Left ventricle myocardium inferior (tissue), 1 donor: Measurements from ENCODE around the gene WDR5B. TPM values are rescaled to one million over a fixed set of nuclear protein-coding genes. Genes with fewer than 3 reads are reported as not detected.
"Not testable (repeated sequence)": the region's sequence is repeated elsewhere in the genome, so short reads cannot be mapped to it uniquely, and the experiment has no call there.

Experiments
- DNase-seq: peaks from one replicate; pipeline ENCODE4 v3.0.0-alpha.2; 2020
- H3K27ac ChIP-seq: fragments of 200-600 bp; replicated peaks from 2 replicates; pipeline ENCODE4 v1.8.0; 2021
- H3K27me3 ChIP-seq: fragments of 200-600 bp; 2 replicates; pipeline ENCODE4 v1.8.0; 2021; ENCODE audit warnings: low read depth
- H3K36me3 ChIP-seq: fragments of 200-600 bp; 2 replicates; pipeline ENCODE4 v1.8.0; 2021
- H3K4me1 ChIP-seq: fragments of 200-600 bp; 2 replicates; pipeline ENCODE4 v1.8.0; 2021
- H3K4me3 ChIP-seq: fragments of 200-600 bp; 2 replicates; pipeline ENCODE4 v1.8.0; 2021; ENCODE audit warnings: mild to moderate bottlenecking, moderate library complexity
- H3K9me3 ChIP-seq: fragments of 200-600 bp; replicated peaks from 2 replicates; pipeline ENCODE4 v1.8.0; 2021
- intact Hi-C: fragments of 100-400 bp; cut with micrococcal nuclease; formaldehyde crosslinking; loops from one replicate; pipeline ENCODE4 v1.11.0; 2022
- total RNA-seq: library from RNA; stranded (reverse); fragmentation: NEBNext Ultra II Directional; extraction: Animal tissue kit (Norgen Biotek cat#: 25700); gene quantifications from one replicate; pipeline ENCODE4 v1.2.1, GENCODE V29; 2021
- TF ChIP-seq, protein P1 (sequence below): fragments of 200-600 bp; IDR thresholded peaks from 2 replicates; pipeline ENCODE4 v1.8.0; 2021; ENCODE audit warnings: antibody characterized with exemption, mild to moderate bottlenecking, borderline replicate concordance
- donor health status: DM: no; HTN: yes; CAD: no; lungs with severe emphysema.

The WDR5B gene
- total RNA-seq, 1 donor from 2014 or later, result 3.3 TPM

DNA sequence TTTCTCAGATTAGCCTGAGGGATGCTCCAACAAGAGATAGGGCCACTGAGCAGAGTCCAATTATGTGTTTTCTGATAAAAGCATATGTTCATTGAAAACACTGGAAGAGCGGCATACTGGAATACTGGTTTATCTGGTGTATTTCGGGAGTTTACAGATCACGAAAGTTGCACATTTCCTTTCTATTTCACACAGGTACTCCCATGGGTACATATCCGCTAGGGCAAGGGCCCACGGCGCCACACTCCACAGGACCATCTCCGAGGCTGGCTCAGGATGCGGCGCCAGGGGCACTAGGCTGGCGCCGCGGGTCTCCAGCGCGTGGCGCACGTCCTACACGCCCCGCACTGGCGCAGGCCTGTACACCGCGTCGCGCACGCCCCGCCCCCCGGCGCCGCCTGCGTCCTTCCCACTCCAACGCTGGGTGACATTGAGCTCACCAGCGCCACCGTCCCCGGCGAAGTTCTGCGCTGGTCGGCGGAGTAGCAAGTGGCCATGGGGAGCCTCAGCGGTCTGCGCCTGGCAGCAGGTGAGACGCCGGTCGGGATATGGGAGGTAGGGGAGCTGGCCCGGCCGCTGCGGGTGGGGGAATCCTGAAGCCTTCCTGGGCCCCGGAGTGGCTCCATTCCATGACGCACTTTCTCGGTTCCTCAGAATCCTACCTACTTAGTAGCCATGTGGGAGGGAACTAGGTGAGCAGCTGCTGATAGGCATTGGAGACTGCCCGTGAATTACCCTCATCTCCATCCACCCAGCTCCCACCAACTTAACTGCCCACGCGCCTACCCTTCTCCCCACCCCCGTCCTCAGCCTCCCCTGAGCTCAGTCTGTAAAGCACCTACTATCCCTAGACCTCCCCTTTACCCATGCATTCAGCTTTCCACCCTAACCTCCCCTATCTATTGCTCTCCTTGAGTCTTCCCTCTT is 31.8 kb downstream of the WDR5B start, which contains the start of gene FAM162A:
Gene FAM162A, plus strand, starts transcription at position 412 of the 927 bp plus-strand sequence. Its CDS starts 84 bp downstream, at position 496.
- intact Hi-C loops, result no loop called here
- H3K27ac ChIP-seq, result peak within 1 kb of the TSS; percentile 92
- peaks cover 52% of the 10 kb centered on the region for H3K4me1 ChIP-seq
- TF ChIP-seq, protein P1, sequence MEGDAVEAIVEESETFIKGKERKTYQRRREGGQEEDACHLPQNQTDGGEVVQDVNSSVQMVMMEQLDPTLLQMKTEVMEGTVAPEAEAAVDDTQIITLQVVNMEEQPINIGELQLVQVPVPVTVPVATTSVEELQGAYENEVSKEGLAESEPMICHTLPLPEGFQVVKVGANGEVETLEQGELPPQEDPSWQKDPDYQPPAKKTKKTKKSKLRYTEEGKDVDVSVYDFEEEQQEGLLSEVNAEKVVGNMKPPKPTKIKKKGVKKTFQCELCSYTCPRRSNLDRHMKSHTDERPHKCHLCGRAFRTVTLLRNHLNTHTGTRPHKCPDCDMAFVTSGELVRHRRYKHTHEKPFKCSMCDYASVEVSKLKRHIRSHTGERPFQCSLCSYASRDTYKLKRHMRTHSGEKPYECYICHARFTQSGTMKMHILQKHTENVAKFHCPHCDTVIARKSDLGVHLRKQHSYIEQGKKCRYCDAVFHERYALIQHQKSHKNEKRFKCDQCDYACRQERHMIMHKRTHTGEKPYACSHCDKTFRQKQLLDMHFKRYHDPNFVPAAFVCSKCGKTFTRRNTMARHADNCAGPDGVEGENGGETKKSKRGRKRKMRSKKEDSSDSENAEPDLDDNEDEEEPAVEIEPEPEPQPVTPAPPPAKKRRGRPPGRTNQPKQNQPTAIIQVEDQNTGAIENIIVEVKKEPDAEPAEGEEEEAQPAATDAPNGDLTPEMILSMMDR, result peak; percentile 69
- peaks cover 14% of the 10 kb centered on the region for H3K36me3 ChIP-seq
- DNase-seq, result peak; percentile 95
- no peaks in the 10 kb centered on the region for H3K9me3 ChIP-seq
- H3K4me3 ChIP-seq, result peak within 1 kb of the TSS; percentile 90
- H3K27me3 ChIP-seq, result no peaks in the 10 kb centered on the region

DNA sequence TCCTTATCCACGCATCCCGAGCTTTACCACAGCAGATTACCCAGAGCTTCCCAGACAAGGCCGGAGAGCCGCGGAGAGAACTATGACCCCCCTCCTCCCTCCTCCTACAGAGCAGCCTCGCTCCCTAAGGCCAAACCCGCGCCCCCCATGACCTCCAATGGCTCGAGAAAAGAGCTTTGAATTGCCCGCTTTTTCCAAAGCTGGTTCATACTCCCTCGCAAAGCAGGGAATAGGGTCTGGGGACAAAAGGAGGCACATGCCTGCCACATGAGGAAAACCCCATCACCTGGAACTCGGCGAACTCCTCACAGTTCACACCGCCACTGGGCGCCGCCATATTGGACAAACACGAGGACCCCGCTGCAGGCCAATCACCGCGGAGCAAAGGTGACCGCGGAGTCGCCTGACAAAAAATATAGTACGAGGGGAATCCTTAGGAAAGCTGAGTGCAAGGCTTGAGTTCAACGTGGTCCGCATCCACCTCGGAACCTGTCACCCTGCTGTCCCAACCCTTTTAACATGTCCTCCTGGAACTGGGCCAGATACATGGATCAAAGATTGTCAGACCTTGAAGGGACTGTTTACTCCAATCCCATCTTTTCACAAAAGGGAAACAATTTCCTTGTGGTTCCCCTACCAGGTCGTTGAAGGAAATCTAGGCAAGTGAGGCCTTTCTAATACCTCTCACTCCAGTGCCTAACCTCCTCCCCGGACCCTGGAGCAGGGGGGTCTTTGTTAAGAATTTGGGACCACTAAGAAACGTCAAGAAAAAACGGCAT is 32.8 kb downstream of the WDR5B start, which contains the start of gene MIX23:
Gene MIX23, minus strand, starts transcription at position 344 of the 779 bp plus-strand sequence. Its CDS starts 7 bp downstream, at position 337.
- Histone ChIP-seq H3K36me3 (peaks cover 14% of the 10 kb centered on the region), H3K27ac (peak within 1 kb of the TSS; percentile 92), H3K9me3 (no peaks in the 10 kb centered on the region), H3K27me3 (no peaks in the 10 kb centered on the region), H3K4me1 (peaks cover 53% of the 10 kb centered on the region), H3K4me3 (peak within 1 kb of the TSS; percentile 90)
- peak; percentile 88 for DNase-seq
- intact Hi-C loops, result no loop called here
- TF ChIP-seq, protein P1, result no peak

DNA sequence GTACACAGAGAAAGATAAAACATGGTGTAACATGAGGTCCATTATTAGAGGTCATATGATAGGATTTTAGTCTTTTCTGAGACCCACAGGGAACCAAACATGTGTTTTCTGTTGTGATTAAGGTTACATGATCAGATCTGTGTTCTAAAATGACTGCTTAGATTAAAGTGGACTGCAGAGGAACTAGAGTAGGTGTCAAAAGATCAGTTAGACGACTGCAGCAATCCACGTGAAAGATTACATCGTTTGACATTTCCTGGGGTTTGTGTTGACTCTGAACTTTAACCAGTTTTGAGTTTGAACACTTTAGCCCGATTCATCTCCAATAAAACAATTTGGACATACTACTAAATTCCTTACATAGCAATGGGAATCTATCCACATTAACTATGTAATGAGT is 37.9 kb downstream of the WDR5B start:
- no peaks in the 10 kb centered on the region for H3K36me3 ChIP-seq
- H3K9me3 ChIP-seq, result no peaks in the 10 kb centered on the region
- H3K4me3 ChIP-seq, result no peak overlapping the region
- intact Hi-C loops, result no loop called here
- no peaks in the 10 kb centered on the region for H3K27me3 ChIP-seq
- TF ChIP-seq, protein P1, result no peak
- no peak overlapping the region for H3K27ac ChIP-seq
- no peak for DNase-seq
- peaks cover 18% of the 10 kb centered on the region for H3K4me1 ChIP-seq

DNA sequence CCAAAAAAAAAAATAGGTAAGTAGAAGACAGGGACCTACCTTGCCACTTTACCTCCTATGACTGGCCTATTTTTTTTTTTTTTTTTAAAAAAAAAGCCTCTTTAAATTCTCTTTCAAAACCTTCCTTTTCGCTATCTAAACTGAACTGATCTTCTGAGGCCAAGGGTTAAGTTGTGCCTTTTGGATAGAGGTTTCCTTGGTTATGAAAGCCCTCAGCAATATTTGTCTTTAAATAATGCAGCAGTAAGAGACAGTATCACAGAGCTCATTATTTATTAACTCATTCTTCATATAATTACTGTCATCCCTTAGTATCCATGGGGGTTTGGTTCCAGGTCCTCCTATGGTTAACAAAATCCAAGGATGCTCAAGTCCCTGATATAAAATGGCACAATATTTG is 41.8 kb downstream of the WDR5B start:
- Histone ChIP-seq H3K4me1 (peaks cover 5% of the 10 kb centered on the region), H3K4me3 (no peak overlapping the region), H3K27ac (no peak overlapping the region), H3K27me3 (no peaks in the 10 kb centered on the region), H3K36me3 (peaks cover 28% of the 10 kb centered on the region), H3K9me3 (no peaks in the 10 kb centered on the region)
- no peak for DNase-seq
- intact Hi-C loops, result no loop called here
- TF ChIP-seq, protein P1, result no peak

DNA sequence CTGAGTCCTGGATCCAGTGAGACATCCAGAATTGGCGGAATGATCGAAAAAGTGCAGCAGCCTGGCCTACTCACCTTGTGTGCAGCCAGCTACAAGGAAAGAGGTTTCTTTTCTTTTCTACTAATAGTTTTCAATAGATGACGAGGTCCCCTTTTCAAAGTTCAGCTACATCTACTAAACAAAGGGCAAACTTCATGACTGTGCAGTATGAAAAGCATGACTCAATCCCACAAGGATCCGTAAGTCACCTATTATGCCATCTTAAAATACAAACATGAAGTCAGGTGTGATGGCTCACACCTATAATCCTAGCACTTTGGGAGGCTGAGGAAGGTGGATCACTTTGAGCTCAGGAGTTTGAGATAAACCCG is 49.5 kb downstream of the WDR5B start:
- H3K4me1 ChIP-seq, result no peaks in the 10 kb centered on the region
- H3K27ac ChIP-seq, result no peak overlapping the region
- no peak for DNase-seq
- no peaks in the 10 kb centered on the region for H3K27me3 ChIP-seq
- H3K9me3 ChIP-seq, result no peaks in the 10 kb centered on the region
- H3K4me3 ChIP-seq, result no peak overlapping the region
- TF ChIP-seq, protein P1, result no peak
- peaks cover 91% of the 10 kb centered on the region for H3K36me3 ChIP-seq
- intact Hi-C loops, result no loop called here

DNA sequence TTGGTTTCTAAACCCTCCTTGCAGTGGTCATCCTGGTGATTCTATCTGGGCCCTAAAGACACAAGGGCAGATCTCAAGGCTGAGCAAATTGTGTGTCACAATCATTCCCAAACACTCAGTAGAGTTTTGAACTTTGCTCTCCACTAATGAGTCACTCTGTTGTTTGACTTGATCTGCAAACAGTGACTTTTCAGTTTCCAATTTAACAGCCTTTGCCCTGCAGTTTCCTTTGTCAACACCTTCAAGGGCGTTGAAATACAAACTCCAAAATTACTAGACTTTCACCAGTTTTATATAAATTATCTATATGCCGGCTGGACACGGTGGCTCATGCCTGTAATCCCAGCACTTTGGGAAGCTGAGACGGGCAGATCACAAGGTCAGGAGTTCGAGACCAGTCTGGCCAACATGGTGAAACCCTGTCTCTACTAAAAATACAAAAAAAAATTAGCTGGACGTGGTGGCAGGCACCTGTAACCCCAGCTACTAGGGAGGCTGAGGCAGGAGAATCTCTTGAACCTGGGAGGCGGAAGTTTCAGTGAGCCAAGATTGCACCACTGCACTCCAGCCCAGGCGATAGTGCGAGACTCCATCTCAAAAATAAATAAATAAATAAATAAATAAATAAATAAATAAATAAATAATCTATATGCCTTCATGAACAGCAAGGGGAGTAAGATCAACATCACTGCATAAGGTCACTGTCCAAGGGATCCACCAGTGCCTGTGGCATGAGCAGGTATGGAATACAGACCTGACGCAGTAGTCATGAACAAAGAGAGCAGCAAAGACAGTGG is 50.1 kb downstream of the WDR5B start:
- intact Hi-C loops, H3K4me1 ChIP-seq, H3K27me3 ChIP-seq, H3K27ac ChIP-seq, H3K9me3 ChIP-seq, H3K4me3 ChIP-seq, DNase-seq: not testable (repeated sequence)
- peaks cover 91% of the 10 kb centered on the region for H3K36me3 ChIP-seq
